Ovary (tissue), 1 donor: Measurements from ENCODE around the gene MALL.

Experiments used
- EP300 ChIP-seq: sonication (generic); formaldehyde crosslinking; IDR thresholded peaks from one replicate; pipeline ENCODE4 v1.6.1; 2017; ENCODE audit warnings: antibody characterized with exemption
- POLR2A ChIP-seq: fragments of 450-650 bp; IDR thresholded peaks from one replicate; pipeline ENCODE4 v1.6.1; 2017; ENCODE audit warnings: antibody characterized with exemption, mild to moderate bottlenecking, moderate library complexity

DNA sequence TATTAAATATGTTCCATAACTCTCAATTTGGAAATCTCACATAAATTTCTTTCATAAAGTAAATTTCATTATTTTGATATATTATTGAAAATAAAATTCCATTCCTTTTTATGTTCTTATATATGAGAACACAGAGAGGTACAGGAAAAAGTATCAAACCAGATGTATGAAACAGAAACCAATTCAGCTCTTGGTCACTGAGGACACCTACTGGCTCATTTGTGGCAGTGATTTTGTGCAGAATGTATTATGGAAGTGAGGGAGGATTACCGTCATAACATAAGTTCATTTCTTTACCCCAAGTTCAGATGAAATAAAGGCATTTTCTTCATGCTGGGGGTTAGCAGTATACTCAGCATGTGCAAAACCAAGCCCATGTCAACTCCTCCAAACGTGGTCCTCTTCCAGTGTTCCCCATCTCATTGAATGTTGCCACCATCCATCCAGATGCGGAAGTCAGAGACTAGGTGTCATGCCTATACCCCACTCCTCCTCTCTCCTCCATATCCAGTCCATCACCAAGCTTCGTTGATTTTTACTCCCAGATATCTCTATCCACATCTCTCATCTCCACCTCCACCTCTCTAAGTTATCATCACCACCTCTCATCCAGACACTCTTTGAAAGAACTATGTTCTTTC lies 41.7 kb upstream of the MALL start:
- TF ChIP-seq POLR2A (no peak), EP300 (no peak)
